ENCODE results near the gene CXCL8.

CXCL8 gene

GRCh38 chr4:73759357-73759756 is 19.0 kb downstream of the CXCL8 start:
- TF ChIP-seq ZFX (IDR thresholded peaks at IDR 0.05) (no peak), CTCF (conservative IDR thresholded peaks at IDR 0.05) (no peak)

GRCh38 chr4:73761856-73762255 is 21.5 kb downstream of the CXCL8 start:
- TF ChIP-seq ZFX (IDR thresholded peaks at IDR 0.05), result no peak
- no peak for TF ChIP-seq CTCF (conservative IDR thresholded peaks at IDR 0.05)
- no peak overlapping the region for H3K27ac ChIP-seq

More at GRCh38 chr4:73759357-73759756, 19.0 kb downstream of the CXCL8 start:
- no peak overlapping the region for H3K27ac ChIP-seq

- TF ChIP-seq CTCF (conservative IDR thresholded peaks at IDR 0.05), result no peak
- TF ChIP-seq ZFX (IDR thresholded peaks at IDR 0.05), result no peak
- no peak overlapping the region for H3K27ac ChIP-seq
Measured at GRCh38 chr4:73762409-73762808, 22.0 kb downstream of the CXCL8 start.

GRCh38 chr4:73763877-73764276 is 23.5 kb downstream of the CXCL8 start:
- no peak overlapping the region for H3K27ac ChIP-seq
- no peak for TF ChIP-seq CTCF (conservative IDR thresholded peaks at IDR 0.05)
- no peak for TF ChIP-seq ZFX (IDR thresholded peaks at IDR 0.05)

GRCh38 chr4:73764513-73764912 is 24.1 kb downstream of the CXCL8 start:
- H3K27ac ChIP-seq, result no peak overlapping the region
- no peak for TF ChIP-seq ZFX (IDR thresholded peaks at IDR 0.05)
- no peak for TF ChIP-seq CTCF (conservative IDR thresholded peaks at IDR 0.05)

GRCh38 chr4:73765296-73765695 is 24.9 kb downstream of the CXCL8 start:
- H3K27ac ChIP-seq, result no peak overlapping the region
- TF ChIP-seq CTCF (conservative IDR thresholded peaks at IDR 0.05) (no peak), ZFX (IDR thresholded peaks at IDR 0.05) (no peak)

- TF ChIP-seq CTCF (conservative IDR thresholded peaks at IDR 0.05) (no peak), ZFX (IDR thresholded peaks at IDR 0.05) (no peak)
- no peak overlapping the region for H3K27ac ChIP-seq
Measured at GRCh38 chr4:73770917-73771316, 30.5 kb downstream of the CXCL8 start.
